Erythroblast (primary cell): ENCODE data around the gene EPHB3.

ENCODE experiments used
- GATA1 ChIP-seq: IDR thresholded peaks from 2 replicates; pipeline ENCODE4 v1.6.1; 2011; ENCODE audit warnings: low read depth, mild to moderate bottlenecking, control low read depth, low read length, moderate library complexity
- POLR2A ChIP-seq: IDR thresholded peaks from 2 replicates; pipeline ENCODE4 v1.6.1; 2011; ENCODE audit warnings: mild to moderate bottlenecking, low read length

DNA sequence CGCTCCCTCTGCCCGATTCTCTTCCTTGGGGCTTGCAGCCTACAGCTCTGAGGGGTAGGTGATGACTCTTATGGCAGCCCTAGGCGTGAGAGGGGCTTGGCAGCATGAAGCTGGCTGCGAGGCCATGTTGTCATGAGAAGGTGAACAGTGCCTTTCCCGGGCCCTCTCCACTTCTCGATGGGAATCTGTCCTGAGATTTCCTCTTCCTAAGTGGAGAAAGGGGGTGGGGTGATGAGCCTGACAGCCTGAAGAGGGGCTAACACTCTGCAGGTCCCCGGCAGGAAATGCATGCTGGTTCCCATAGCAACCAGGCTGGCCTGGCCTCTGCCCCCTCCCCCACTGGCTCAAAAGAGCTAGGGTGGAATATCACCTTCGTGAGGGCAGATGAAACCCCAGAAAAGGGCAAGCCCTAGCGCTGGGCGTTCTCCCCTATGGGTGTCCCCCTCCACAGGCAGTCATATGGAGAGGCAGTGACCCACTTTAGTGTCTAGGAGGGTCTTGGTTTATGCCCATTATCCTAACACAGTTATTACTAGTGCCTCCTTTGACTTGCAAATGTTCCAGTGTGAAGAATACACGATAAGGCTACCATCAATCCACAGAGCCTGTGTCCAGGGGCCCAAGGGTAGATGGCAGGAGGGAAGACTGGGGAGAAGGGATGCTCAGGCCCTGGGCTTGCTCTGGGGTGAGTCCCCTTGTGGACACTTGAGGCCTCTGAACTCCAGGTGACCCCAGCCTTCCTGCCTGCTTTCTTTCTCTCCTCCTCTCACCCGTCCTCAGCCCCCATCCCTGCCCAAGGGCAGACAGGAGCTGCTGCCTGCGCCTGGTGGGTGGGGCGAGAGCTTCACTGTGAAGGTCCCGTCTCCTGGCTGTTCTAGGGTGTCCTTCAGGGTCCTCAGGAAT is 13.2 kb downstream of the EPHB3 start:
- no peak for TF ChIP-seq POLR2A
- TF ChIP-seq GATA1 = no peak
